ENCODE data around the gene OR6X1. TPM values are rescaled to one million over a fixed set of nuclear protein-coding genes. Genes with fewer than 3 reads are reported as not detected.

The OR6X1 gene
- total RNA-seq, 1 experiment from 2014 or later, result not detected

DNA sequence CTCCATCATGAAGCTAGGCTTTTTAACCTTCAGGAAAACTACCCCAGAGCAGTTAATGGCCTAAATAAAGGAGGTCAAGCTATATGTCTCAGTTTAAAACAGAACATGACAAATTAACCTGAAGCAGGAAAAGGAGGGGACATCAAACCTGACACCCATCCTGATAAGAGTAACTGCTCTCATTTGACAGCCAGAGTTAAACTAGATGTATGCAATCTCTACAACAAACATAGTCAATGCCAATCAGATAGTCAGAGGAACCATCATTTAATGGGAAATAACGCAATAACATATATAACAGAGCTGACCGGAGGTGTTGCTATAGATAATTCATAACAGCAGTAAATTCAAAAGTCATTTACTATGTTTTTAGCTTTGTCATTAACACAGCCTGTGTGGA, 15.9 kb downstream of the OR6X1 start (continued):
- TF ChIP-seq ETV6 (CRISPR knock-in tag; IDR thresholded peaks at IDR 0.05), result no peak

DNA sequence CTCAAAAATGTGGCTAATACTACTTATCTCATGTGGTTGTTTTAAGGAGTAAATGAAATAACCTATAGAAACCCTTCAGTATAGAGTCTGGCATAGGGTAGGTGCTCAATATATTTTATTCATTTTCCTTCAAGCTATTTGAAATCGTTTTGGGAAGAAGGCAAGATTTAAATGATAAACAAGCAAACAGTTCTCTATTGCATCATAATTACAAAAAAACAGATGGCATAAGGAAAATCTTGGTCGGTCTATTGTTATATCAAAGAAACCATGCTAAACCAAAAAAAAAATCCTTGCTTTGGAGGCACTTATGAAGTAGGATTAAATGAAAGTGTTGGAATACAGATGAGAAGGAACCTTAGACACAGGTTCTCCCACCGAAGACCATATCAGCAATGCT, 17.5 kb downstream of the OR6X1 start:
- ATAC-seq (no peak), DNase-seq (ENCODE audit: low spot score) (no peak)
- H3K4me3 Mint-ChIP-seq, result no peak overlapping the region
- peaks cover 22% of the 10 kb centered on the region for H3K9me3 Mint-ChIP-seq
- CTCF ChIA-PET, result no interaction called here
- H3K27ac Mint-ChIP-seq, result no peak overlapping the region
- no peaks in the 10 kb centered on the region; the same call in 1 of the 2 replicates for H3K27me3 Mint-ChIP-seq (ENCODE audit: low read depth)
- peaks cover 41% of the 10 kb centered on the region for H3K36me3 Mint-ChIP-seq
- POLR2A ChIA-PET, result no interaction called here
- TF ChIP-seq GTF2I (CRISPR knock-in tag; conservative IDR thresholded peaks at IDR 0.05), result no peak
- TF ChIP-seq, protein P1, sequence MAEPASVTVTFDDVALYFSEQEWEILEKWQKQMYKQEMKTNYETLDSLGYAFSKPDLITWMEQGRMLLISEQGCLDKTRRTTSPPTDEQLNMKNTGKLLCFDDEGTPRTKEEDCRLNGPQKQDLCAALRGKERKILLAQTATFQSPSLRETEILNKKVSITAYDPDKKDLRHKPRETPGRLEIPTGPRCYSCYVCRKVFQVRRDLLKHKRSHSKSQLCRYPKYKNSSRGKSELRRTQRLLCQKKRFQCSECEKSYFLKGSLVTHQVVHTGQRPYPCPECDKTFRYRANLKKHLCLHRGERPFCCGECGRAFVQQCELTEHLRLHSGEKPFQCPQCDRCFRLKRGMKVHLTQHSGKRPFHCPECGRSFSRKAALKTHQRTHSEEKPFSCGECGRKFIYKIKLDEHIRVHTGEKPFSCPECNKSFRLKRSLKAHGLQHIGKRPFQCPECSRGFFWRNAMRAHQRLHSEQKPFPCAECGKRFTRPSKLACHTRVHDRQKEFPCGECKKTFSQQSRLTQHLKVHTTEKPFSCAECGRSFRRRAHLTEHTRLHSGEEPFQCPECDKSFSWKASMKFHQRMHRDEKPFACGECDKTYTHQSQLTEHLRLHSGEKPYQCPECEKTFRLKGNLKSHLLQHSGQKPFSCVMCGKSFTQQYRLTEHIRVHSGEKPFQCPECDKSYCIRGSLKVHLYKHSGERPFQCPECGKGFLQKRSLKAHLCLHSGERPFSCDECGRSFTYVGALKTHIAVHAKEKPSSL (CRISPR knock-in tag; conservative IDR thresholded peaks at IDR 0.05), result no peak
- TF ChIP-seq, protein P2, sequence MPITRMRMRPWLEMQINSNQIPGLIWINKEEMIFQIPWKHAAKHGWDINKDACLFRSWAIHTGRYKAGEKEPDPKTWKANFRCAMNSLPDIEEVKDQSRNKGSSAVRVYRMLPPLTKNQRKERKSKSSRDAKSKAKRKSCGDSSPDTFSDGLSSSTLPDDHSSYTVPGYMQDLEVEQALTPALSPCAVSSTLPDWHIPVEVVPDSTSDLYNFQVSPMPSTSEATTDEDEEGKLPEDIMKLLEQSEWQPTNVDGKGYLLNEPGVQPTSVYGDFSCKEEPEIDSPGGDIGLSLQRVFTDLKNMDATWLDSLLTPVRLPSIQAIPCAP (CRISPR knock-in tag; IDR thresholded peaks at IDR 0.05), result no peak
- TF ChIP-seq SMAD4 (CRISPR knock-in tag; IDR thresholded peaks at IDR 0.05), result no peak
- TF ChIP-seq, protein P3, sequence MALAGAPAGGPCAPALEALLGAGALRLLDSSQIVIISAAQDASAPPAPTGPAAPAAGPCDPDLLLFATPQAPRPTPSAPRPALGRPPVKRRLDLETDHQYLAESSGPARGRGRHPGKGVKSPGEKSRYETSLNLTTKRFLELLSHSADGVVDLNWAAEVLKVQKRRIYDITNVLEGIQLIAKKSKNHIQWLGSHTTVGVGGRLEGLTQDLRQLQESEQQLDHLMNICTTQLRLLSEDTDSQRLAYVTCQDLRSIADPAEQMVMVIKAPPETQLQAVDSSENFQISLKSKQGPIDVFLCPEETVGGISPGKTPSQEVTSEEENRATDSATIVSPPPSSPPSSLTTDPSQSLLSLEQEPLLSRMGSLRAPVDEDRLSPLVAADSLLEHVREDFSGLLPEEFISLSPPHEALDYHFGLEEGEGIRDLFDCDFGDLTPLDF (CRISPR knock-in tag; IDR thresholded peaks at IDR 0.05), result no peak
- no peak for TF ChIP-seq CREM (CRISPR knock-in tag; IDR thresholded peaks at IDR 0.05)
- no peak for TF ChIP-seq ZNF232 (CRISPR knock-in tag; IDR thresholded peaks at IDR 0.05)
- no peak for TF ChIP-seq NR1H2 (CRISPR knock-in tag; IDR thresholded peaks at IDR 0.05)
- TF ChIP-seq, protein P4, sequence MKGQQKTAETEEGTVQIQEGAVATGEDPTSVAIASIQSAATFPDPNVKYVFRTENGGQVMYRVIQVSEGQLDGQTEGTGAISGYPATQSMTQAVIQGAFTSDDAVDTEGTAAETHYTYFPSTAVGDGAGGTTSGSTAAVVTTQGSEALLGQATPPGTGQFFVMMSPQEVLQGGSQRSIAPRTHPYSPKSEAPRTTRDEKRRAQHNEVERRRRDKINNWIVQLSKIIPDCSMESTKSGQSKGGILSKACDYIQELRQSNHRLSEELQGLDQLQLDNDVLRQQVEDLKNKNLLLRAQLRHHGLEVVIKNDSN (CRISPR knock-in tag; IDR thresholded peaks at IDR 0.05), result no peak
- TF ChIP-seq NR3C1 (CRISPR knock-in tag; conservative IDR thresholded peaks at IDR 0.05; ENCODE audit: low read depth), result no peak
- peaks cover 15% of the 10 kb centered on the region for H3K4me1 Mint-ChIP-seq

DNA sequence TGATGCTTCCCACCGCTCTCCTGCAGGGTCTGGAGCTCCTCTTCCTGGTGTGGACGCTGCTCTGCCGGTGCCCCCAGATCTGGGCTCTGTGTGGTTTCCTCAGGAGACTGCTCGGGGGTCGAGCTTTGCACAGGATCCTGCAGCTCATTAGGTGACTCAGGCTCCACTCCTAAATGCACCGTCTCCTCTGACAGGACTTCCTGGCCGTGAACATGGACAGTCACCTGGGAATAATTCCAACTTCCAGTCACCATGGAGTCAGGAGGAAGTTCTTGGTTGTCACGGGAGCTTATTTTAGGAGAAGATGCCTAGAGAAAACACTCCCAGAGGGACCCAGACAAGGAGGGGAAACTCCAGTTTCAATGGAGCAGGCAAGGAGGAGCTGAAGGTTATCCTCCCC, 24.7 kb downstream of the OR6X1 start:
- ATAC-seq (no peak), DNase-seq (ENCODE audit: low spot score) (no peak)
- Mint-ChIP-seq H3K27me3 (ENCODE audit: low read depth) (no peaks in the 10 kb centered on the region), H3K4me1 (no peaks in the 10 kb centered on the region), H3K4me3 (no peak overlapping the region), H3K9me3 (peaks cover 7% of the 10 kb centered on the region), H3K36me3 (no peaks in the 10 kb centered on the region; the same call in 1 of the 2 replicates), H3K27ac (no peak overlapping the region)
- CTCF ChIA-PET, result interaction anchor here (1.7 kb wide), 1 partner anchor 18 kb away, joined by 4 read pairs; no protein-coding TSS in a partner anchor
- TF ChIP-seq, protein P5, sequence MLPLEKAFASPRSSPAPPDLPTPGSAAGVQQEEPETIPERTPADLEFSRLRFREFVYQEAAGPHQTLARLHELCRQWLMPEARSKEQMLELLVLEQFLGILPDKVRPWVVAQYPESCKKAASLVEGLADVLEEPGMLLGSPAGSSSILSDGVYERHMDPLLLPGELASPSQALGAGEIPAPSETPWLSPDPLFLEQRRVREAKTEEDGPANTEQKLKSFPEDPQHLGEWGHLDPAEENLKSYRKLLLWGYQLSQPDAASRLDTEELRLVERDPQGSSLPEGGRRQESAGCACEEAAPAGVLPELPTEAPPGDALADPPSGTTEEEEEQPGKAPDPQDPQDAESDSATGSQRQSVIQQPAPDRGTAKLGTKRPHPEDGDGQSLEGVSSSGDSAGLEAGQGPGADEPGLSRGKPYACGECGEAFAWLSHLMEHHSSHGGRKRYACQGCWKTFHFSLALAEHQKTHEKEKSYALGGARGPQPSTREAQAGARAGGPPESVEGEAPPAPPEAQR (CRISPR knock-in tag; IDR thresholded peaks at IDR 0.05), result no peak
- TF ChIP-seq CREB1 (CRISPR knock-in tag; IDR thresholded peaks at IDR 0.05), result no peak
- POLR2A ChIA-PET, result no interaction called here

DNA sequence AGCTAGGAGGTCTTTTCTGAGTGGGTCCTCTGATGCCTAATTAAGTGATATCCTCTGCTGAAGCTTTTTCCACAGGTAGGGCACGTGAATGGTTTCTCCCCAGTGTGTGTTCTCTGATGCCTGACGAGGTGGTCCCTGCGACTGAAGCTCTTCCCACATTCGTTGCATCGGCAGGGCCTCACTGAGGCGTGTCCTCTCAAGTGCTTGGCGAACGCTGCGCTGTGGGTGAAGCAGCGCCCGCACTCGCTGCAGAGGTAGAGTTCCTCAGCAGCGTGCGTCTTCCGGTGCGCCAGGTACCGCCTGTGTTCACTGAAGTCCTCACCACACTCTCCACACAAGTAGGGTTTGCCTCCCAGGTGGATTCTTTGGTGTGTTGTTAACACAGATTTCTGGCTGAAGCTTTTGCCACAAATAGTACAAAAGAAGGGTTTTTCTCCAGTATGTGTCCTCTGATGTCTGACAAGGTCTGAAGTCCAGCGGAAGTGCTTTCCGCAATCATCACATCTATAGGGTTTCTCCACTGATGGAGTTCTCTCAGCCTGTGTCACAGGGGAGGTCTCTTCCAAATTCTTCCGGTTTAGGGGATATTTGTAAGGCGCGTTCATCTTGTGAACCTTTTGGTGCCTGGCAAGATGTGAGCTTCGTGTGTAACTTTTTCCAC, 28.2 kb downstream of the OR6X1 start:
- no peaks in the 10 kb centered on the region for H3K27me3 Mint-ChIP-seq (ENCODE audit: low read depth)
- 0 out of 2 replicates have a peak, but pooled peaks cover 6% of the 10 kb centered on the region for H3K36me3 Mint-ChIP-seq
- no peaks in the 10 kb centered on the region for H3K4me1 Mint-ChIP-seq
- peaks cover 7% of the 10 kb centered on the region for H3K9me3 Mint-ChIP-seq
- H3K4me3 Mint-ChIP-seq, result no peak overlapping the region
- DNase-seq (ENCODE audit: low spot score) (no peak), ATAC-seq (no peak)
- CTCF ChIA-PET, result no interaction called here
- H3K27ac Mint-ChIP-seq, result no peak overlapping the region
- POLR2A ChIA-PET, result no interaction called here
- TF ChIP-seq SP1 (CRISPR knock-in tag; conservative IDR thresholded peaks at IDR 0.05) (no peak), GTF2I (CRISPR knock-in tag; conservative IDR thresholded peaks at IDR 0.05) (no peak), ZNF671 (CRISPR knock-in tag; IDR thresholded peaks at IDR 0.05) (no peak), ZNF423 (CRISPR knock-in tag; IDR thresholded peaks at IDR 0.05) (no peak), CREM (CRISPR knock-in tag; IDR thresholded peaks at IDR 0.05) (no peak), RELA (CRISPR knock-in tag; IDR thresholded peaks at IDR 0.05; ENCODE audit: borderline replicate concordance) (no peak), FOXP1 (CRISPR knock-in tag; IDR thresholded peaks at IDR 0.05; ENCODE audit: borderline replicate concordance) (no peak), GABPB1 (CRISPR knock-in tag; IDR thresholded peaks at IDR 0.05) (no peak), NR1H2 (CRISPR knock-in tag; IDR thresholded peaks at IDR 0.05) (no peak)
- TF ChIP-seq, protein P6, sequence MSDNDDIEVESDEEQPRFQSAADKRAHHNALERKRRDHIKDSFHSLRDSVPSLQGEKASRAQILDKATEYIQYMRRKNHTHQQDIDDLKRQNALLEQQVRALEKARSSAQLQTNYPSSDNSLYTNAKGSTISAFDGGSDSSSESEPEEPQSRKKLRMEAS (CRISPR knock-in tag; IDR thresholded peaks at IDR 0.05), result no peak
- TF ChIP-seq, protein P7, sequence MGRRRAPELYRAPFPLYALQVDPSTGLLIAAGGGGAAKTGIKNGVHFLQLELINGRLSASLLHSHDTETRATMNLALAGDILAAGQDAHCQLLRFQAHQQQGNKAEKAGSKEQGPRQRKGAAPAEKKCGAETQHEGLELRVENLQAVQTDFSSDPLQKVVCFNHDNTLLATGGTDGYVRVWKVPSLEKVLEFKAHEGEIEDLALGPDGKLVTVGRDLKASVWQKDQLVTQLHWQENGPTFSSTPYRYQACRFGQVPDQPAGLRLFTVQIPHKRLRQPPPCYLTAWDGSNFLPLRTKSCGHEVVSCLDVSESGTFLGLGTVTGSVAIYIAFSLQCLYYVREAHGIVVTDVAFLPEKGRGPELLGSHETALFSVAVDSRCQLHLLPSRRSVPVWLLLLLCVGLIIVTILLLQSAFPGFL (CRISPR knock-in tag; IDR thresholded peaks at IDR 0.05; ENCODE audit: borderline replicate concordance), result no peak
- TF ChIP-seq, protein P4 (CRISPR knock-in tag; IDR thresholded peaks at IDR 0.05), result no peak
